Ovary (tissue), 3 donors: ENCODE results near the gene ABHD10.

Experiments used
- CTCF ChIP-seq, 3 donors: fragments of 450-650 bp in 2 of 3; fragments of 200-600 bp in 1 of 3; IDR thresholded peaks; one replicate each; pipeline versions ENCODE4 v1.5.1 to v1.8.0; 2016 to 2022; ENCODE audit warnings: antibody characterized with exemption in 3 of 3, mild to moderate bottlenecking in 1 of 3
- EP300 ChIP-seq: sonication (generic); formaldehyde crosslinking; IDR thresholded peaks from one replicate; pipeline ENCODE4 v1.6.1; 2017; ENCODE audit warnings: antibody characterized with exemption
- POLR2A ChIP-seq: fragments of 450-650 bp; IDR thresholded peaks from one replicate; pipeline ENCODE4 v1.6.1; 2017; ENCODE audit warnings: antibody characterized with exemption, mild to moderate bottlenecking, moderate library complexity
- donor health status: DM: no; HTN: no; CAD: no.

- TF ChIP-seq POLR2A (no peak), CTCF (IDR thresholded peaks at IDR 0.05) (no peak), EP300 (no peak)
Measured at GRCh38 chr3:111932946-111933345, 45.9 kb upstream of the ABHD10 start.
